ENCODE results near the gene IFT80.

IFT80 gene

GRCh38 chr3:160400030-160400701 lies 1.1 kb upstream of the IFT80 start:
- no peak for TF ChIP-seq CTCF (conservative IDR thresholded peaks at IDR 0.05)
- H3K27ac ChIP-seq, result peak overlapping the region; percentile 96

GRCh38 chr3:160398820-160399124 lies 253 bp downstream of the IFT80 start:
- peak overlapping the region; percentile 96 for H3K27ac ChIP-seq
- TF ChIP-seq CTCF (conservative IDR thresholded peaks at IDR 0.05), result no peak

- TF ChIP-seq CTCF (conservative IDR thresholded peaks at IDR 0.05), result no peak
- no peak overlapping the region for H3K27ac ChIP-seq
Observed at GRCh38 chr3:160395297-160395696, 3.7 kb downstream of the IFT80 start.

- no peak for TF ChIP-seq CTCF (conservative IDR thresholded peaks at IDR 0.05)
- H3K27ac ChIP-seq, result no peak overlapping the region
Observed at GRCh38 chr3:160394009-160394392, 5.0 kb downstream of the IFT80 start.

GRCh38 chr3:160393346-160394008 lies 5.5 kb downstream of the IFT80 start:
- no peak overlapping the region for H3K27ac ChIP-seq
- no peak for TF ChIP-seq CTCF (conservative IDR thresholded peaks at IDR 0.05)

- TF ChIP-seq CTCF (conservative IDR thresholded peaks at IDR 0.05), result no peak
- no peak overlapping the region for H3K27ac ChIP-seq
Observed at GRCh38 chr3:160392798-160393197, 6.2 kb downstream of the IFT80 start.

GRCh38 chr3:160390565-160391138 lies 8.4 kb downstream of the IFT80 start:
- no peak for TF ChIP-seq CTCF (conservative IDR thresholded peaks at IDR 0.05)
- no peak overlapping the region for H3K27ac ChIP-seq

Data from VCaP (cell line).